ENCODE results near the gene MAST4. TPM values are rescaled to one million over a fixed set of nuclear protein-coding genes. Genes with fewer than 3 reads are reported as not detected.

Gene MAST4
- total RNA-seq, 2 experiments from 2014 or later, result 1.3 to 21.9 TPM

DNA sequence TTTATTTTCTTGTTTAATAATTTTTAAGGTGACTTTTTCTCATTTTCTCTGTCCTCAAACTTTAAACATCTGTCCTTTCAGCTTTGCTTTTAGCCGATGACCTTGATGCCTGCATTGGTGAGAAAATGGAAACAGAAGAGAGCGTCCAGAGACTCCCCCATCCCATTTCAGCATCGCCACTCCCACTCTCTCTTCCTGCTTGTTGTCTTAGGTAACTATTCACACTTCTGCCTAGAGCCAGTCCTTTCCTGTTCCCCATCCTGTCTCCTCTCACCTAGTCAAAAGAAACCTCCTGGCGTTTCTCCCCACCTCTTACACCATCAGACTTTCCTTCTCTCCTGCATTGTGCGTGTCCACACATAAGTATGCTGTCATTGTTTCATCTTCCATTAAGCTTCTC is 124.6 kb downstream of the MAST4 start:
- CTCF ChIA-PET (ENCODE audit: unreplicated experiment), result no interaction called here
- no peaks in the 10 kb centered on the region for H3K9me3 ChIP-seq (ENCODE audit: low read length)
- no peak overlapping the region for H2AFZ ChIP-seq (ENCODE audit: low read length)
- H3K9me2 ChIP-seq (ENCODE audit: insufficient read depth, low read length), result no peaks in the 10 kb centered on the region
- no TSS peak for BruUV-seq (replicated peaks)
- intact Hi-C loops (cut with micrococcal nuclease; ENCODE audit: unreplicated experiment), result no loop called here
- H3K4me1 ChIP-seq (ENCODE audit: insufficient read depth, low read length, poor library complexity, severe bottlenecking), result no peaks in the 10 kb centered on the region
- no peak overlapping the region for H3K4me2 ChIP-seq (ENCODE audit: low read length)
- no peak overlapping the region for H3K27ac ChIP-seq (ENCODE audit: low read depth, low read length, poor library complexity, severe bottlenecking)
- TF ChIP-seq EZH2phosphoT487 (IDR thresholded peaks at IDR 0.05; ENCODE audit: borderline replicate concordance, low read depth, low read length) (no peak), CTCF (conservative IDR thresholded peaks at IDR 0.05; ENCODE audit: low read length) (no peak)
- H3K4me3 ChIP-seq (ENCODE audit: low read depth, low read length, poor library complexity, severe bottlenecking), result no peak overlapping the region
- H3K36me3 ChIP-seq (ENCODE audit: insufficient read depth, low read length), result no peaks in the 10 kb centered on the region
- DNase-seq (ENCODE audit: low spot score), result no peak
- POLR2A ChIA-PET, result interaction anchor here (0.7 kb wide), 1 partner anchor 15 kb away, joined by 6 read pairs; no protein-coding TSS in a partner anchor
- H3K79me2 ChIP-seq (ENCODE audit: insufficient read depth, low read depth, low read length), result no peaks in the 10 kb centered on the region
- no peaks in the 10 kb centered on the region for H4K20me1 ChIP-seq (ENCODE audit: insufficient read depth, low read length)

DNA sequence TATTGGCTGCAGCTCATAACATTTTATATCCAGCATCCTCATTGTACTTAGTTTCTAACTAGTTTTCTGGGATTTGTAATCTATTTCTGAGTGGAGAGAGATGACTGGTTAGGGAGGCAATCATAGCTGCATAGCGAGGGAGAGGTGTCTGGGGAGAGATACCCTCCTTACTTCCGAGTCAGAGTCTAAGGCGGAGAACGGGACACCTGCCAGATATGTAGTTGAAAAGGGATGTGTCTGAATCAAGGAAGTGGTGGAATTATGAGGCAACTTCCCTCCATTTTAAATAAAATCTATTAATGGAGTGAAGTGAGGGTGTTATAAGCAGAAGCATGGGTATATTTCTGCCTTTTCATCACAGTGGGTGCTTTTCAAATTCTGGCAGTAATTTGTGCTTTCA is 126.5 kb downstream of the MAST4 start:
- Histone ChIP-seq H3K36me3 (ENCODE audit: insufficient read depth, low read length) (no peaks in the 10 kb centered on the region), H3K27ac (ENCODE audit: low read depth, low read length, poor library complexity, severe bottlenecking) (no peak overlapping the region), H3K9me3 (ENCODE audit: low read length) (no peaks in the 10 kb centered on the region), H3K4me2 (ENCODE audit: low read length) (no peak overlapping the region), H3K4me1 (ENCODE audit: insufficient read depth, low read length, poor library complexity, severe bottlenecking) (no peaks in the 10 kb centered on the region), H3K9me2 (ENCODE audit: insufficient read depth, low read length) (no peaks in the 10 kb centered on the region), H3K79me2 (ENCODE audit: insufficient read depth, low read depth, low read length) (no peaks in the 10 kb centered on the region), H2AFZ (ENCODE audit: low read length) (no peak overlapping the region), H4K20me1 (ENCODE audit: insufficient read depth, low read length) (no peaks in the 10 kb centered on the region), H3K4me3 (ENCODE audit: low read depth, low read length, poor library complexity, severe bottlenecking) (no peak overlapping the region)
- no TSS peak for BruUV-seq (replicated peaks)
- TF ChIP-seq EZH2phosphoT487 (IDR thresholded peaks at IDR 0.05; ENCODE audit: borderline replicate concordance, low read depth, low read length) (no peak), CTCF (conservative IDR thresholded peaks at IDR 0.05; ENCODE audit: low read length) (no peak)
- POLR2A ChIA-PET, result no interaction called here
- CTCF ChIA-PET (ENCODE audit: unreplicated experiment), result no interaction called here
- intact Hi-C loops (cut with micrococcal nuclease; ENCODE audit: unreplicated experiment), result no loop called here
- DNase-seq (ENCODE audit: low spot score), result no peak

- CTCF ChIA-PET (ENCODE audit: unreplicated experiment), result no interaction called here
- H3K4me3 ChIP-seq (ENCODE audit: low read depth, low read length, poor library complexity, severe bottlenecking), result no peak overlapping the region
These were observed 128.4 kb downstream of the MAST4 start for GRCh38 chr5:66724349-66725139.

More at GRCh38 chr5:66724349-66725139, 128.4 kb downstream of the MAST4 start:
- intact Hi-C loops (cut with micrococcal nuclease; ENCODE audit: unreplicated experiment), result no loop called here
- TF ChIP-seq CTCF (conservative IDR thresholded peaks at IDR 0.05; ENCODE audit: low read length) (peak; percentile 62), EZH2phosphoT487 (IDR thresholded peaks at IDR 0.05; ENCODE audit: borderline replicate concordance, low read depth, low read length) (no peak)
- Histone ChIP-seq H4K20me1 (ENCODE audit: insufficient read depth, low read length) (no peaks in the 10 kb centered on the region), H3K79me2 (ENCODE audit: insufficient read depth, low read depth, low read length) (no peaks in the 10 kb centered on the region), H3K4me1 (ENCODE audit: insufficient read depth, low read length, poor library complexity, severe bottlenecking) (no peaks in the 10 kb centered on the region), H2AFZ (ENCODE audit: low read length) (no peak overlapping the region), H3K9me3 (ENCODE audit: low read length) (no peaks in the 10 kb centered on the region), H3K36me3 (ENCODE audit: insufficient read depth, low read length) (no peaks in the 10 kb centered on the region), H3K9me2 (ENCODE audit: insufficient read depth, low read length) (no peaks in the 10 kb centered on the region), H3K27ac (ENCODE audit: low read depth, low read length, poor library complexity, severe bottlenecking) (no peak overlapping the region), H3K4me2 (ENCODE audit: low read length) (no peak overlapping the region)
- POLR2A ChIA-PET, result interaction anchor here (0.6 kb wide), 1 partner anchor 1244 kb away, joined by 4 read pairs; no protein-coding TSS in a partner anchor
- no TSS peak for BruUV-seq (replicated peaks)
- no peak for DNase-seq (ENCODE audit: low spot score)
